HepG2 (cell line): Measurements from ENCODE around the gene ATP5MG. TPM values are rescaled to one million over a fixed set of nuclear protein-coding genes. Genes with fewer than 3 reads are reported as not detected.

ENCODE experiments used
- GLI4 ChIP-seq: sonication (generic); formaldehyde crosslinking; IDR thresholded peaks from 2 replicates; pipeline ENCODE4 v1.5.1; 2020; ENCODE audit warnings: missing genetic modification reagents, mild to moderate bottlenecking, moderate library complexity, borderline replicate concordance
- HINFP ChIP-seq: sonication (generic); formaldehyde crosslinking; IDR thresholded peaks from 2 replicates; pipeline ENCODE4 v1.4.0; 2020; ENCODE audit warnings: low read depth, mild to moderate bottlenecking, missing genetic modification reagents
- KMT2A ChIP-seq: sonication (generic); formaldehyde crosslinking; IDR thresholded peaks from 2 replicates; pipeline ENCODE4 v1.4.0; 2020; ENCODE audit warnings: missing genetic modification reagents
- NFE2L2 ChIP-seq: fragments of 150-350 bp; IDR thresholded peaks from 2 replicates; pipeline ENCODE4 v1.6.1; 2014; ENCODE audit warnings: low read length
- NPAS2 ChIP-seq: sonication (generic); formaldehyde crosslinking; IDR thresholded peaks from 2 replicates; pipeline ENCODE4 v1.8.0; 2022; ENCODE audit warnings: mild to moderate bottlenecking, missing genetic modification reagents, borderline replicate concordance
- PRMT3 ChIP-seq: sonication (generic); formaldehyde crosslinking; IDR thresholded peaks from 2 replicates; pipeline ENCODE4 v1.8.1; 2022; ENCODE audit warnings: low read depth, mild to moderate bottlenecking, moderate library complexity, missing genetic modification reagents, borderline replicate concordance
- TGIF2 ChIP-seq: IDR thresholded peaks from 2 replicates; pipeline ENCODE4 v1.6.1; 2016; ENCODE audit warnings: control low read depth, missing compliant biosample characterization
- THAP9 ChIP-seq: sonication (generic); formaldehyde crosslinking; IDR thresholded peaks from 2 replicates; pipeline ENCODE4; 2020; ENCODE audit warnings: missing genetic modification reagents, mild to moderate bottlenecking, borderline replicate concordance
- TMF1 ChIP-seq: sonication (generic); formaldehyde crosslinking; IDR thresholded peaks from 2 replicates; pipeline ENCODE4 v1.8.1; 2022; ENCODE audit warnings: low read depth, missing genetic modification reagents
- ZBTB42 ChIP-seq: sonication (generic); formaldehyde crosslinking; IDR thresholded peaks from 2 replicates; pipeline ENCODE4 v1.5.0; 2020; ENCODE audit warnings: mild to moderate bottlenecking, missing genetic modification reagents
- ZMYM2 ChIP-seq: sonication (generic); formaldehyde crosslinking; IDR thresholded peaks from 2 replicates; pipeline ENCODE4 v1.8.0; 2022; ENCODE audit warnings: mild to moderate bottlenecking, missing genetic modification reagents
- ZNF224 ChIP-seq: sonication (generic); formaldehyde crosslinking; IDR thresholded peaks from 2 replicates; pipeline ENCODE4 v1.5.0; 2020; ENCODE audit warnings: mild to moderate bottlenecking, missing genetic modification reagents
- ZNF430 ChIP-seq: sonication (generic); formaldehyde crosslinking; IDR thresholded peaks from 2 replicates; pipeline ENCODE4 v1.9.0; 2021; ENCODE audit warnings: mild to moderate bottlenecking, missing genetic modification reagents
- ZNF546 ChIP-seq: sonication (generic); formaldehyde crosslinking; conservative IDR thresholded peaks from 2 replicates; pipeline ENCODE4 v1.8.1; 2023; ENCODE audit warnings: mild to moderate bottlenecking, missing genetic modification reagents
- ZNF670 ChIP-seq: sonication (generic); formaldehyde crosslinking; IDR thresholded peaks from 2 replicates; pipeline ENCODE4 v1.8.0; 2022; ENCODE audit warnings: mild to moderate bottlenecking, missing genetic modification reagents, borderline replicate concordance
- ZNF674 ChIP-seq: sonication (generic); formaldehyde crosslinking; IDR thresholded peaks from 2 replicates; pipeline ENCODE4 v1.5.0; 2020; ENCODE audit warnings: low read depth, mild to moderate bottlenecking, missing genetic modification reagents
- ZNF703 ChIP-seq: sonication (generic); formaldehyde crosslinking; IDR thresholded peaks from 2 replicates; pipeline ENCODE4 v1.5.1; 2020; ENCODE audit warnings: missing genetic modification reagents, mild to moderate bottlenecking, moderate library complexity, borderline replicate concordance
- polyA plus RNA-seq, 8 experiments: library from polyadenylated mRNA; depleted of rRNA in 3 of 8; stranded (reverse) in 7 of 8; unstranded in 1 of 8; fragments of >200 nt; fragmentation: Illumina TruSeq in 4 of 8; extraction: Trizol in 4 of 8; gene quantifications; 2 replicates each; pipeline versions ENCODE4 v1.2.1 to v1.2.3, GENCODE V29; 2011 to 2016; ENCODE audit warnings: low read depth in 4 of 8, missing spikeins in 1 of 8, mixed read lengths in 1 of 8; ENCODE audit not compliant: insufficient read depth in 1 of 8
- total RNA-seq, 5 experiments: library from RNA; depleted of rRNA; stranded (reverse); fragments of >200 nt; fragmentation: Illumina TruSeq; extraction: Trizol; gene quantifications; 2 replicates each; pipeline ENCODE4 v1.2.3, GENCODE V29; 2016; ENCODE audit warnings: low read depth in 1 of 5
- TF ChIP-seq, protein P1 (sequence below): sonication (generic); formaldehyde crosslinking; IDR thresholded peaks from 2 replicates; pipeline ENCODE4 v1.4.0; 2020; ENCODE audit warnings: mild to moderate bottlenecking, missing genetic modification reagents
- TF ChIP-seq, protein P2 (sequence below): sonication (generic); formaldehyde crosslinking; IDR thresholded peaks from 2 replicates; pipeline ENCODE4 v1.8.0; 2022; ENCODE audit warnings: low read depth, missing genetic modification reagents
- TF ChIP-seq, protein P3 (sequence below): sonication (generic); formaldehyde crosslinking; IDR thresholded peaks from 2 replicates; pipeline ENCODE4 v1.4.0; 2020; ENCODE audit warnings: missing genetic modification reagents

ATP5MG gene
- total and polyA plus RNA-seq, 2 of the 13 experiments (the other 11 are each of a cell fraction or from before 2014, with no cell fraction given), result 260 to 320 TPM

DNA sequence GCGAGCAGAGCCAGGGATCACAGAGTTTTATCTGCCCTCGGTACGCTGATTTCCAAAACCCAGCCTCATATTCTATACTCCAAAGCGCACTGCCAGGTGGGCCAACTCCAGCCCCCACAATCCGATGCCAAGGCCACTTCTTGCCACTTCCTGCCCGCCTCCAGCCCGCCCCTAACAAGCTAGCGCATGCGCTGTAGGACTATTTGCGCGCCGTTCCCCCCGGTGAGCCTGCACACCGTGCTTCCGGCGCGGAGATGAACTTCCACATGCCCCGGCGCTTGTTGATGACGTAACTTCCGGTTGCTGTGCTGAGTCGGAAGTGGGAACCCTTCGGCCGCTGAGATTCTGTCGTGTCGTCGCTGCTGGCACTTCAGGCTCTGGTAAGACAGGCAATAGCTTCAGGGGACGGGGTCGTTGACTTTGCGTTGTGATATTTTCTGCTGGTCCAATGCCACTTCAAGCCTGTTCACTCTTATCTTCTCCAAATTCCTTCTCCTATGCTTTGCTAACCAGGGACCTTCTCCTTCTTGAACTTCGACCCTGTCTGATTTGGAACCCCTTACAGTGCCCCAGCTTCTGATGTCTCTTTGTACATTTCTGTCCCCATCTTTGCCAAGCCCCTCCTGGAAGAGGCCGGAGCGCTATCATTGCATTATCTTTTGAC lies 42.0 kb upstream of the ATP5MG start, which contains the start of gene UBE4A (continued):
- no peak for TF ChIP-seq HINFP
- TF ChIP-seq, protein P1, sequence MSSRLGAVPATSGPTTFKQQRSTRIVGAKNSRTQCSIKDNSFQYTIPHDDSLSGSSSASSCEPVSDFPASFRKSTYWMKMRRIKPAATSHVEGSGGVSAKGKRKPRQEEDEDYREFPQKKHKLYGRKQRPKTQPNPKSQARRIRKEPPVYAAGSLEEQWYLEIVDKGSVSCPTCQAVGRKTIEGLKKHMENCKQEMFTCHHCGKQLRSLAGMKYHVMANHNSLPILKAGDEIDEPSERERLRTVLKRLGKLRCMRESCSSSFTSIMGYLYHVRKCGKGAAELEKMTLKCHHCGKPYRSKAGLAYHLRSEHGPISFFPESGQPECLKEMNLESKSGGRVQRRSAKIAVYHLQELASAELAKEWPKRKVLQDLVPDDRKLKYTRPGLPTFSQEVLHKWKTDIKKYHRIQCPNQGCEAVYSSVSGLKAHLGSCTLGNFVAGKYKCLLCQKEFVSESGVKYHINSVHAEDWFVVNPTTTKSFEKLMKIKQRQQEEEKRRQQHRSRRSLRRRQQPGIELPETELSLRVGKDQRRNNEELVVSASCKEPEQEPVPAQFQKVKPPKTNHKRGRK, result no peak
- no peak for TF ChIP-seq ZNF703 (CRISPR knock-in tag)
- TF ChIP-seq, protein P2, sequence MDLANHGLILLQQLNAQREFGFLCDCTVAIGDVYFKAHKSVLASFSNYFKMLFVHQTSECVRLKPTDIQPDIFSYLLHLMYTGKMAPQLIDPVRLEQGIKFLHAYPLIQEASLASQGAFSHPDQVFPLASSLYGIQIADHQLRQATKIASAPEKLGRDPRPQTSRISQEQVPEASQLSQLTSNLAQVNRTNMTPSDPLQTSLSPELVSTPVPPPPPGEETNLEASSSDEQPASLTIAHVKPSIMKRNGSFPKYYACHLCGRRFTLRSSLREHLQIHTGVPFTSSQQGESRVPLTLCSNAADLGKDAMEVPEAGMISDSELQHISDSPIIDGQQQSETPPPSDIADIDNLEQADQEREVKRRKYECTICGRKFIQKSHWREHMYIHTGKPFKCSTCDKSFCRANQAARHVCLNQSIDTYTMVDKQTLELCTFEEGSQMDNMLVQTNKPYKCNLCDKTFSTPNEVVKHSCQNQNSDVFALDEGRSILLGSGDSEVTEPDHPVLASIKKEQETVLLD (CRISPR knock-in tag), result no peak
- no peak for TF ChIP-seq ZNF546 (CRISPR knock-in tag)
- TF ChIP-seq KMT2A (CRISPR knock-in tag), result peak; percentile 94
- no peak for TF ChIP-seq GLI4 (CRISPR knock-in tag)
- no peak for TF ChIP-seq PRMT3 (CRISPR knock-in tag)
- TF ChIP-seq ZNF224 (CRISPR knock-in tag), result no peak
- TF ChIP-seq, protein P3, sequence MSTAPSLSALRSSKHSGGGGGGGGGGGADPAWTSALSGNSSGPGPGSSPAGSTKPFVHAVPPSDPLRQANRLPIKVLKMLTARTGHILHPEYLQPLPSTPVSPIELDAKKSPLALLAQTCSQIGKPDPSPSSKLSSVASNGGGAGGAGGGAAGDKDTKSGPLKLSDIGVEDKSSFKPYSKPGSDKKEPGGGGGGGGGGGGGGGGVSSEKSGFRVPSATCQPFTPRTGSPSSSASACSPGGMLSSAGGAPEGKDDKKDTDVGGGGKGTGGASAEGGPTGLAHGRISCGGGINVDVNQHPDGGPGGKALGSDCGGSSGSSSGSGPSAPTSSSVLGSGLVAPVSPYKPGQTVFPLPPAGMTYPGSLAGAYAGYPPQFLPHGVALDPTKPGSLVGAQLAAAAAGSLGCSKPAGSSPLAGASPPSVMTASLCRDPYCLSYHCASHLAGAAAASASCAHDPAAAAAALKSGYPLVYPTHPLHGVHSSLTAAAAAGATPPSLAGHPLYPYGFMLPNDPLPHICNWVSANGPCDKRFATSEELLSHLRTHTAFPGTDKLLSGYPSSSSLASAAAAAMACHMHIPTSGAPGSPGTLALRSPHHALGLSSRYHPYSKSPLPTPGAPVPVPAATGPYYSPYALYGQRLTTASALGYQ (CRISPR knock-in tag), result no peak
- TF ChIP-seq ZNF430 (CRISPR knock-in tag), result 0 out of 2 replicates have a peak, but pooled peaks have one; percentile 21
- no peak for TF ChIP-seq NPAS2
- TF ChIP-seq NFE2L2, result 0 out of 2 replicates have a peak, but pooled peaks have one; percentile 6
- no peak for TF ChIP-seq TGIF2 (CRISPR knock-in tag)
- TF ChIP-seq THAP9 (CRISPR knock-in tag), result peak; percentile 95
- no peak for TF ChIP-seq ZNF674
- no peak for TF ChIP-seq ZBTB42 (CRISPR knock-in tag)
- TF ChIP-seq TMF1 (CRISPR knock-in tag), result 0 out of 2 replicates have a peak, but pooled peaks have one; percentile 49
- no peak for TF ChIP-seq ZNF670 (CRISPR knock-in tag)
- TF ChIP-seq ZMYM2 (CRISPR knock-in tag), result peak; percentile 97
